Measurements from ENCODE around the gene IGFBPL1. TPM values are rescaled to one million over a fixed set of nuclear protein-coding genes. Genes with fewer than 3 reads are reported as not detected.

The IGFBPL1 gene
- total and polyA plus RNA-seq, 10 donors: not detected

- TF ChIP-seq CTCF (IDR thresholded peaks at IDR 0.05 in 8 of 11, conservative IDR thresholded peaks at IDR 0.05 in 3 of 11): no peak
- no peak for TF ChIP-seq POLR2AphosphoS5 (IDR thresholded peaks at IDR 0.05)
- no peak for TF ChIP-seq POLR2A (IDR thresholded peaks at IDR 0.05)
- H3K9me3 ChIP-seq: no peaks in the 10 kb centered on the region
- peaks cover 0 to 32% (median 17%) of the 10 kb centered on the region in 6 donors for H3K36me3 ChIP-seq
- H3K4me3 ChIP-seq: no peak overlapping the region
- H3K27ac ChIP-seq: no peak overlapping the region
- peak; percentile 54 for DNase-seq
- H3K27me3 ChIP-seq (replicated peaks in 1 of 7): no peaks in the 10 kb centered on the region
- peaks cover 12 to 32% (median 24%) of the 10 kb centered on the region in 6 donors for H3K4me1 ChIP-seq
- 89 to 96% (median 90%) methylated on average over 15 to 30 of the region's 30 CpGs for WGBS, 5 donors
- intact Hi-C loops (cut with DNase I; ENCODE audit: low total_unique reads): no loop called here
These were observed 28.4 kb downstream of the IGFBPL1 start for GRCh38 chr9:38395653-38396370.

- no peak for TF ChIP-seq POLR2AphosphoS5 (IDR thresholded peaks at IDR 0.05)
- no peak for TF ChIP-seq CTCF (IDR thresholded peaks at IDR 0.05 in 8 of 11, conservative IDR thresholded peaks at IDR 0.05 in 3 of 11)
- no peak for TF ChIP-seq POLR2A (IDR thresholded peaks at IDR 0.05)
- Histone ChIP-seq H3K27me3 (replicated peaks in 1 of 7) (no peaks in the 10 kb centered on the region), H3K4me1 (peaks cover 12 to 33% (median 21%) of the 10 kb centered on the region in 6 donors), H3K4me3 (no peak overlapping the region), H3K27ac (no peak overlapping the region), H3K36me3 (peaks cover 0 to 32% (median 17%) of the 10 kb centered on the region in 6 donors), H3K9me3 (no peaks in the 10 kb centered on the region)
- peak; percentile 42 for DNase-seq
- intact Hi-C loops (cut with DNase I; ENCODE audit: low total_unique reads): no loop called here
- 87 to 96% (median 92%) methylated on average over 8 to 9 of the region's 9 CpGs for WGBS, 5 donors
These were observed 29.8 kb downstream of the IGFBPL1 start for GRCh38 chr9:38394416-38394815.

GRCh38 chr9:38393128-38393796, 31.0 kb downstream of the IGFBPL1 start:
- intact Hi-C loops (cut with DNase I; ENCODE audit: low total_unique reads): no loop called here
- Histone ChIP-seq H3K27me3 (replicated peaks in 1 of 7) (no peaks in the 10 kb centered on the region), H3K9me3 (no peaks in the 10 kb centered on the region), H3K4me1 (peaks cover 12 to 38% (median 24%) of the 10 kb centered on the region in 6 donors), H3K27ac (peak overlapping the region in 6 of 8 donors; percentile 2 to 71 (median 61)), H3K36me3 (peaks cover 0 to 26% (median 17%) of the 10 kb centered on the region in 6 donors), H3K4me3 (peak overlapping the region; percentile 64 to 89 (median 79))
- no peak for TF ChIP-seq POLR2A (IDR thresholded peaks at IDR 0.05)
- no peak for TF ChIP-seq POLR2AphosphoS5 (IDR thresholded peaks at IDR 0.05)
- TF ChIP-seq CTCF (IDR thresholded peaks at IDR 0.05 in 8 of 11, conservative IDR thresholded peaks at IDR 0.05 in 3 of 11): no peak
- DNase-seq: peak; percentile 61
- WGBS, 5 donors: 3 to 10% (median 6%) methylated on average over 5 to 9 of the region's 9 CpGs

Measured in spleen (tissue), 11 donors.